A204.1 (cell line): ENCODE data around the gene PANK4.

Source experiments
- FAIRE-seq: peaks from 2 replicates; lab custom pipeline; 2012; peaks lifted over from hg19 to GRCh38; lab: Jason Lieb, UNC

PANK4 gene

DNA sequence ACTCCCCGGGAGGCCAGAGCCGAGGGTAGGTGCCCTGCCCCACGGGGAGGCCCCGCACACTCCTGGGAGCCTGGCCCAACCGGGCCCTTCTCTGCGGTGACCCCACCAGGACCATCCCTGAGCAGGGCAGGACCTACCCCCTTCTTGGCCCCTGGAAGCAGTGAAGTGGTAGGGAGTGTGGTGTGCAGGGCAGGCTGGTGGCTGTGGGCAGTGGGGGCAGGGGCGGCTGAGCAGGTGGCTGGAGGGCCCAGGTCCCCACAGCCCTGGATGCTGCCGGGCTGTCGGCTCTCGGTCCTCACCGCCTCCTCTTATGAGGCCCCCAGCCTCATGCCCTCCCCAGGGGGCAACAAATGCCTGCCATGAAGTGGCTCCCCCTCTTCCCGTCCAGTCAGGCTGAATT is 30.9 kb downstream of the PANK4 start:
- no peak for FAIRE-seq

DNA sequence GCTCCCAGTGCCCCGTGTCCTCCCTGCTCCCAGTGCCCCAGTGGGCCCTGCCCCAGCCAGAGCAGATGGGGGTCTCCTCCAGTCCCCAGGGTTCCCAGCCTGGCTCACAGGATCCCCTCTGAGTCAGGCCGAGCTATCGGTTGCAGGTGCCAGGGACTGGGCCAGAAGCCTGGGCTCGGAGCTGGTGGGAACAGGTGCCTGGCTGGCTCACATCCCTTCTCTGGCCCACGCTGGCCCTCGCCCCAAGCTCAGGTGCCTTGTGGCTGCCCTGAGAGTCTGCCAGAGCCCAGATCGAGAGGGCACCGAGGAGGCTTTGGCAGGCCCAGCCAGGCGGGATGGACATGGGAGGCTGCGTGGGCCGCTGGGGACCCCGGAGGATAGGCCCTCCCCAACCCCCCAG is 31.4 kb downstream of the PANK4 start:
- no peak for FAIRE-seq

DNA sequence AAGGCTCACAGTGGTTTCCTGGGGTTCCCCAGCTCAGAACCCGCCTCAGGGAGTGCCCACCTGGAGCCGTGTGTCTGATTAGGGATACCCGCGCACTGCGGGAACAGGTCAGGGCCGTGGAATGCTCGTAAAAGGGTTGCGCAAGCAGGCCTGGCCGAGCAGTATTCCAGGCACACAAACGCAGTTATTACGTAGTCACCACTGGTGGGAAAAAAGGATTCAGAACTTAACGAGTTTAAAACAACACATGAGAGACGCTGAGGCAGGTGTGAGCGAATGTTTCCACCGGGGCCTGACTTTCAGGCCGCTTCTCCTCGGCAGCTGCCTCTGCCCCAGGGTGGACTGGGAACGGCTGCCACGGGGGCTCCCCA is 32.1 kb downstream of the PANK4 start:
- FAIRE-seq = no peak

DNA sequence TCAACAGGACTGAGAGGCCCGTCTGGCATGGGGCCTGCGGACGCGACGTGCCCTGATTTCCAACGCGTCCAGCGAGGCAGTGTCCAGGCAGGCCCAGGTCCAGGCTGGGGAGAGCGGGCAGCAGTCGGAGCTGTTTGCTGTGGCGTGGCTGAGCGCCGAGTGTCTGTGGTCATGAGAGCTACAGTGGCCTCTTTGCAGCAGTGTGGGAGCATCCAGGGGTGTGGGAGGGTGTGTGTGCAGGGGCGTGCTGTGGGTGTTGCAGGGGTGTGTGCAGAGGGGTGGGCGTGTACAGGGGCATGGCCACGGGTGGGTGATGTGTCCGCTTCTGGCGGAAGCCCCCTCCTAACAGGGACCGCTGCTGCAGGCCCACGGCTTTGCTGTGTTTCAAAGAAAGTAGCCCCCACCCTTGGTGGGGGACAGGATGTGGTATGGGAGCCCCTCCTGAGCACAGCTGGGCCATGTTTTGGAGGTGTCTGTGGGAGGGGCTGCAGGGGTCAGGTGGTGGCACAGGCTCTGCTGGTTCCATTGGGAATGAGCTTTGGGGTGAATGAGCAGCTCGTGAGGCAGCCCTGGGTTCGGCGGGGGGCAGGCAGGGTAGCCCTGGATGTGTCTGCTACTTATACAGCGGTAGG is 32.6 kb downstream of the PANK4 start:
- no peak for FAIRE-seq

DNA sequence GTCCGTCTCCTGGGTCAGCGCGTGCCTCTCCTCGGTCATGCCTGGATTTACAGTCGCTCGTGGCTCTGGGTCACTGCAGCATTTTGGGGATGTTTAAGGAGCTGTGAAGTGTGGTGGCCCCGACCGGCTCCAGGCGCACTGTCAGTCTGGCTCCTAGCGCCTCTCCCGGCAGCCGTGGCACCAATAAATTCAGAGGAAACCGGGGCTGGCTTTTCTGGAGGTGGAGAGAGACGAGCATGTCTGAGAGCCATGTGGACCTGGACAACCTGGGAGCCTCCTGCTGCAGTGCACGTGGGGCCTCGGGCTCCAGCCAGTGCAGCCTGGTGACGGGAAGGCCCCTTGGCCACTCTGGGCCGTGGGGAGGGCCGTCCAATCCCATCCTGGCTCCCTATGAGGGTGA is 33.2 kb downstream of the PANK4 start:
- no peak for FAIRE-seq

DNA sequence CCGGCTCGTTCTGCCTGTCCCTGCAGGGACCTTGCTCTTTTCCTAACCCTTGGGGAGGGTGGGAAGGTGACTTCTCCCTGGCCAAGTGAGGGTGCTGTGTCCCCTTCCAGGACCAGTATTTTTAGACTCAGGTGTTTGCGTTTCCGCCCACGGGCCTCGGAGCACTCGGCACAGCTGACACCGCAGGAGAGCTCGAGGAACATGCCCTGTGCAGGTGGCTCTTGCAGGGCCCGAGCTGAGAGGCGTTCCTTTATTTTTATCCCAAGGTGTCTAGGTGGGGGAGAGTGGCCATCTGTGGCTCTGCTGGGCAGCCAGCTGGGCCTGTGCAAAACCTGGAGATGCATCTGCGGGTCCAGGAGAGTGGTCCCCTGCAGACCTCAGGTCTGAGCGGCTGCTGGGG is 34.3 kb downstream of the PANK4 start:
- FAIRE-seq = no peak

DNA sequence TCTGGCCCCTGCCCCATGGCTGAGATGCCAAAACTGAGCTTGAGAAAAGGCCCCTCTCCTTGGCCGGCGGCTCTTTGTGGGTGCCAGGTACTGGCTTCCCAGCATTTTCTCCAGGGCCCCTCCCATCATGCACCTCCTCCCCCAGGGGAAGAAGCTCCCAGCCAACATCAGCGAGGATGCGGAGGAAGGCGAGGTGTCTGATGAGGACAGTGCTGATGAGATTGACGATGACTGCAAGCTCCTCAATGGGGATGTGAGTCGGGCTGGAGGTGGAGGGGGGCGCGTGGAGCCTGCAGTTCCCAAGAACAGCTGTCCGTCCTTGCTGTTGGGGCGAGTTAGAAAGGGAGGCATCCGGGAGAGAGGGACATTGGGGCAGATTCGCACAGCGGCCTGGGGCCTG is 36.8 kb downstream of the PANK4 start:
- FAIRE-seq = no peak

DNA sequence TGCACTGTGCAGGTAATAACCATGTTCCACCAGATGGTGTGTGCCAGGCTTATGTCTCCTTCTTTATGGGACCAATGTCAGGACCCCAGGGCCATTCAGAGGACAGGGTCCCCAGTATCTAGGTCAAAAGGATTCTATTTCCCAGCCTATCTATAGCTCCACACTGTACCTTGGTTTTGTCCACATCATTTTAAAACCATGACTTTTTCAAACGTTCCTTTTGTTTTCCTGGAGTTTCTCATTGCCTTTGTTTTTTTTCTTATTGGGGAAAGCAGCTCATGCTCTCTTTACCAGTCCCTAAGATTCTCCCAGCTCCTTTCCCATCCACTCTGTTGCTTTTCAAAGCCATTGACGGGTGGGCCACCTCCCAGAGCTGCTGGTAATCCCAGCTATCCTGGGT is 37.7 kb downstream of the PANK4 start:
- no peak for FAIRE-seq

DNA sequence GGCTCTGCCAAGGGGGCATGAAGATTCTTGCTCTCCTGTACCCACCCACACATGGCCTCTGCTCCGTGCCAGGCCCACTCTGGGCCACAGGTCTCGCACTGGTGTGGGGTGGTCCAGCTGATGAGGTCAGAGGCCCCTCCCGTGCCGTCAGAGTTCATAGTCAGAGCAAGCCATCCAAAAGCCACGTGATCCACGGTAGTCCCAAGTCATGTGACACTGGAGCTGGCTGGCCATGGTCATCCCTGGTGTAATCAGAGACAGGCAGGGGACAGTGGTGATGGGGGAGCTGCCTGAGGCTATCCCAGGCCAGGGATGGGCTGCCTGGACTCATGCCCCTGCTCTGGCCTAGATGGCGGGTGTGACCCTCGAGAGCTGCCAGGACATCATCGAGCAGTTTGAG is 39.8 kb downstream of the PANK4 start:
- FAIRE-seq = no peak

DNA sequence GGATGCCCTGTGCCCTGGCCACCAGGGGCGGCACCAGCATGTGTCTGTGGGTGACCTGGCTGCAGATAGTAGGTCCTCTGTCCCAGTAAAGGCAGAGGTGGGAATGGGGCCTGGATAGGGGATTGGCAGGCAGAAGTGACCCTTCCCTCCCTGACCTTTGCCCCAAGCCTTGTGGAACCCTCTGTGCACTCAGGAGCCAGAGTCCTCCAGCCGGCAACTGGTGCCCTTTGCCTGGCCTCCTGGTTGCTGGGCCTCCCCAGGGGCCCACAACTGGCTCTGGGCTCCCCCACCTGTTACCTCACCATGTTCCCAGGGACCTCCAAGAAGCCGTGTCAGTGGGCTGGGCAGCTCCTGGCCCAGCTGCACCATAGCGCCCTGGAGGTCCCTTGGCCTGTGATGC is 40.4 kb downstream of the PANK4 start:
- no peak for FAIRE-seq

DNA sequence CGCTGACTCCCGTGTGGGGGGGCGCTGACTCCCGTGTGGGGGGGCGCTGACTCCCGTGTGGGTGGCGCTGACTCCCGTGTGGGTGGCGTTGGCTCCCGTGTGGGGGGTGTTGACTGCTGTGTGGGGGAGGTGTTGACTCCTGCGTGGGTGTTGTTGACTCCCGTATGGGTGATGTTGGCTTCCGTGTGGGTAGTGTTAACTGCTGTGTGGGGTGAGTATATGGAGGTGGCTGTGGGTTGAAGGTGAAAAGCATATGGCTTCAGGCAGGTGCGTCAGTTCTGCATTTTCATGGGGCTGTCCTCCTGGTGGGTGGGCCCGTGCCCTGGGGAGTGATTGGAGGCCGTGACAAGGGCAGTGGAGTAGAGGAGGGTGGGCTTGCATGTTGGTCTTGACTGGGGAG is 42.4 kb downstream of the PANK4 start:
- no peak for FAIRE-seq

DNA sequence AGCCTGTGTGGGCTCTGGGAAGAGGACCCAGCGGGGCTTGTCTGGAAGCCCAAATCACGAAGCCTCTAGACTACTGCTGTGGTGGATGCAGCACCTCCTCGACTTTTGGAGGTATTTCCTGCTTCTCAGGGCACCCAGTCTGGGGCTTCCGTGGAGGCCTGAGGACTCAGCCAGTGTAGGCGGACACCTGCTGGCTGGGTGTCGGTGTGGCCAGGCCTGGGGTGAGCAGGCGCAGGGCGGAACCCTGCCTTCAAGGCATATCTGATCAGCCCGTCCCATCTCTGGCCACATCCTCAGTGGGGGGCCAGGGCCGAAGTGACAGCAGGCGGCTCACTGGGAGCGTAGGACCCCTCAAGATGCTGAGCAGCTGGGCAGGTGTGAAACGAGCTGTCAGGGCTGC is 43.4 kb downstream of the PANK4 start:
- no peak for FAIRE-seq

DNA sequence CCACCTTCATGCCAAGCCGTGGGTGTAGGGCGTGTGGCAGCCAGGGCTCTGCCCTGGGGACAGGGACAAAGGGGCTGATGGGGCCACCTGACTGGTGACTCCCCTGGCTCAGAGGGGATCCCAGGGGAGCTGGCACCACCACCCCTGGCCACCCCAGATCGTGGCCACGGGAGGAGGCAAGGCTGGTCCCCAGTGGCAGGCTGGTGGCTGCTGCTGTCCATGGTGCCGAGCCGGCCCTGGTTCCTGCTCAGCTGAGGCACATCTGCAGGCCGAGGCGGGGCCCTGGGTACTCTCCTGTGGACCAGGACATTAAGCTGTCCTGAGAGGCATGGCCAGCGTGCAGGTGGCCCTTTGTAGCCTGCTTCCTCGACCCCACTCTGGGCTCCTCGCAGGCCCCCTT is 43.8 kb downstream of the PANK4 start:
- FAIRE-seq = no peak

DNA sequence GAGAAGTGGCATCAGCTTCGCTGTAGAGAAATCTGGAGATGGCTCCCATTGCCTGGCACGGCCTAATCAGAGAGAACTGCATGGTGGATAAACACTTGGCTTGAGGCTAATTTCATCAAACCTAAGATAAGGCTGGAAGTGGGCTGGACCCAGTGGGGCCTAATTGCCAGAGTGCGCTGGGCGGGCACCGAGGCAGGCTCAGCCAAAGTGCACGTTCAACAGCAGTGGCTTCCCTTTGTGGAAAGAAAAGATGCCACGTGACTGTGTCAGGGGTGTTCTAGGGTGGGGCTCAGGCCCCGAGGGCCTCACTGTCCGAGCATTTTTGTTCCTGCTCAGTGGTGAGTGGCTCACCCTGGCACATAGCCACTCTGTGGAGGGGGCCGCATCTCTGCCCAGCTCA is 44.5 kb downstream of the PANK4 start:
- no peak for FAIRE-seq

DNA sequence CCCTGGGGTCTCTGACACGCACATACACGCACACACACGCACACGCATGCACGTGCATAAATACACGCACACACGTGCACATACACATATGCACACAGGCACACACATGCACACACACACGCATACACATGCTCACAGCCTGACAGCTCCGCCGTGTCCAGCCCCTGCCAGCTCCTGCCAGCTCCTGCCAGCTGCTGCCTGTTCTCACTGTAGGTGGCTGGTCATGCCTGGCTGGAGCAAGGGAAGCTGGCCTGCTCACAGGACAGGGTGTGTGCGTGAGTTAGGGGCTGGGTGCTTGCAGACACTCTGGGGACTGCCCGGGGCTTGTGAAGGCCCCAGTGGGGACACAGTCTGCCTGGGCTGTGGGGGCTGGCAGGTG is 45.4 kb downstream of the PANK4 start:
- no peak for FAIRE-seq

DNA sequence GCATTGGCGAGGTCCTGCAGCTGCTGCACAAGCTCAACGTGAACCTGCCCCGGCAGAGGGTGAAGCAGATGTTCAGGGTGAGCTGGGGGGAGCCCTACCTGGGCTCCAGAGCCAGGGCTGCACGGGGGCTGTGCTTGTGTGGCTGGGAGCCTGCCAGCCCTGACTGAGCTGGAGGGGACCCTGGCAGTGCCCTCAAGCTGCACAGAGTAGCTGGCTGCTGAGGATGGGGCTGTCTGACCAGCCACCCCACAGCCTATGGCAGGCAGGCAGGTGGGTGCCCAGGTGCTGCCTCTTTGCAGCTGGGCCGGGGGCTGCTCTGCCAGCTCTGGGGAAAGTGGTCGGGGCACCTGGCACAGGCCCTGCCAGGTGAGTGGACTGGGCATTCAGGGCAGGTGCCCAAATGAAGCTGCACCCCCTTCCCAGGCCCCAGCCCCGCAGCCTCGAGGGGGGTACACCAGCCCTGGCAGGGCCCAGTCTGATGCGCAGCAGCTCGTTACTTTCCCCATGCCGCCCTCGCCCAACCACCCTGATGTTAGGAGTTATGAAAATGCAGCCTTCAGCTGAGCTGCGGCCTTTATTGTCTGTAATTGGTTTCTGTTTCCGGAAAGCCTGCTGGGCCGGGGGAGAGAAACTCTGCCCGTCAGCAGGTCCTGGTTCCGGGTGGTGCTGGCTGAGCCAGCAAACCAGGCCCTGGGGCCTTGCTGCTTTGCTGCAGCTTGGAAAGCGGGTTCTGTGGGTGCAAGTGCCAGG is 46.0 kb downstream of the PANK4 start:
- no peak for FAIRE-seq

DNA sequence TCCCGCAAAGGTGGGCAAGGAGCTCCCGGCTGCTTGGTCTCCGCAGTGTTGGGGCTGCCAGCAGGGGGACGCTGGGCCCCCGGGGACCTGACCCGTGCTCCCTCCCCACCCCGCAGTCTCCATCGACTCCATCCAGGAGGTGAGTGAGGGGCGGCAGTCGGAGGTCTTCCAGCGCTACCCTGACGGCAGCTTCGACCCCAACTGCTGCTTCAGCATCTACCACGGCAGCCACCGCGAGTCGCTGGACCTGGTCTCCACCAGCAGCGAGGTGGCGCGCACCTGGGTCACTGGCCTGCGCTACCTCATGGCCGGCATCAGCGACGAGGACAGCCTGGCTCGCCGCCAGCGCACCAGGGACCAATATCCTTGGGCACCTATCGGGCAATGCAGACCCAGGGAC is 46.8 kb downstream of the PANK4 start:
- FAIRE-seq = no peak

DNA sequence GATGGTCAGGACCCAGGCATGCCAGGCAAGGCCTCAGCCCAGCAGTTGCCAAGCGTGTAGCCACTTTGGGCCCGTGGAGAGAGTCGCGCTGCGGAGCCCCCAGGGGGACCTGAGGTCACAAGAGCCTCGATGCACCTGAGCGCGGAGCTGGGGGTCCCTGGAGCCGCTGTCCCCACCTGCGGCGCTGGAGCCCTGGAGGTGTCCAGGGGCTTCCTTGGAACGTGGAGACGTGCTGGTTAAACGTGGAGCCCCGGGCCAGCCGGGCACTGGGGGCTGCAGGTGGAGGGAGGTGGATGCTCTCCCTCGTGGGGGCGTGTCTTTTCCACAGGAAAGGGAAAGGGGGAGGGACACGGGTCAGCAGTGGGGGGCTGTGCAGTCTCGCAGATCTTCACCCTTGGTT is 47.2 kb downstream of the PANK4 start:
- no peak for FAIRE-seq

DNA sequence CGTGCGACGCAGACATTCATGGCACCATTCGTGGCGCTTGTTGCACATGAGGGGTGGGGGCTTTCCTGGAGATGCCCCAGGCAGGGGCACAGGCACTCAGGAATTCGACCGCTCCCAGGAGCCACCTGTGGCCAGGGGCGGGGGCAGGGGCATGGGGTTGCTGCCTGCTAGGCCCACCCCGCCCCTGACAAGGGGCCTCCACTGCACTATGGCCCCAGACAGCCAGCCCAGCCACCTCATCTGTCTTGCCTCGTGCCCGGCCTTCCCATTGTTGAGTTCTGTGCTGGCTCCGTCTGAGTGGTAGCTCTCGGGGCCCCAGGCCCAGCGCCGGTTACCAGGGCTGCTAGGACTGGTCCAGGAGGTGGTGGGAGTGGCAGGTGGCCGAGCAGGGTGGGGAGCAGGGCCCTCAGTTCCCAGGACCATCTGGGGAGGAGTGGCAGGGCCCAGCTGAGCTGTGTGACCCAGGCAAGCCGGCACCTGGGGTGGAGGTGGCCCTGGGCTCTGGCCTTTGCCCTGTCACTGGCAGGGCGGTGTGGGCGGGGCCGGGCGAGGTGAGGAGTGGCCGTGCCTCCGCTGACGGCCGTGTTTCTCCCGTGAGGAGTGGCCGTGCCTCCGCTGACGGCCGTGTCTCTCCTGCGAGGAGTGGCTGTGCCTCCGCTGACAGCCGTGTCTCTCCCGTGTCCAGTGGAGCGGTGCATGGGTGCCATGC is 48.5 kb downstream of the PANK4 start:
- no peak for FAIRE-seq

DNA sequence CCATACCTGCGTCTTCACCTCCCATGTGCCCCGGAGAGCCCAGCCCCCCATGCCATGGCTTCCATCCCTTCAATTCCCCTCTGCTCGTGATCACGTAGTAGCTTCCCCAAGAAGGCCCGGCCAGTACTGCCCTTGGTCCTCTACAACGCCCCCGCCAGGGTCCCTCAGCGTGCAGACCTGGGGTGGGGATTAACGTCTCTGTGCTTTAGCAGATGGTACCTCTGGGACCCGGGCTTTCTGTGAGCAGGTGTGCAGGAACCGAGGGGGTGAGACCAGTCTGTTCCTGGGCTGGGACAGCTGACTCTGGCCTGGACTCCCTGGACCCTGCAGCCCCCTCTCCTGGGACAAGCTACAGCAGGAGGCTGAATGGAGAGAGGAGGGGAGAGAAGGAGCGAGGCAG is 49.1 kb downstream of the PANK4 start:
- no peak for FAIRE-seq

DNA sequence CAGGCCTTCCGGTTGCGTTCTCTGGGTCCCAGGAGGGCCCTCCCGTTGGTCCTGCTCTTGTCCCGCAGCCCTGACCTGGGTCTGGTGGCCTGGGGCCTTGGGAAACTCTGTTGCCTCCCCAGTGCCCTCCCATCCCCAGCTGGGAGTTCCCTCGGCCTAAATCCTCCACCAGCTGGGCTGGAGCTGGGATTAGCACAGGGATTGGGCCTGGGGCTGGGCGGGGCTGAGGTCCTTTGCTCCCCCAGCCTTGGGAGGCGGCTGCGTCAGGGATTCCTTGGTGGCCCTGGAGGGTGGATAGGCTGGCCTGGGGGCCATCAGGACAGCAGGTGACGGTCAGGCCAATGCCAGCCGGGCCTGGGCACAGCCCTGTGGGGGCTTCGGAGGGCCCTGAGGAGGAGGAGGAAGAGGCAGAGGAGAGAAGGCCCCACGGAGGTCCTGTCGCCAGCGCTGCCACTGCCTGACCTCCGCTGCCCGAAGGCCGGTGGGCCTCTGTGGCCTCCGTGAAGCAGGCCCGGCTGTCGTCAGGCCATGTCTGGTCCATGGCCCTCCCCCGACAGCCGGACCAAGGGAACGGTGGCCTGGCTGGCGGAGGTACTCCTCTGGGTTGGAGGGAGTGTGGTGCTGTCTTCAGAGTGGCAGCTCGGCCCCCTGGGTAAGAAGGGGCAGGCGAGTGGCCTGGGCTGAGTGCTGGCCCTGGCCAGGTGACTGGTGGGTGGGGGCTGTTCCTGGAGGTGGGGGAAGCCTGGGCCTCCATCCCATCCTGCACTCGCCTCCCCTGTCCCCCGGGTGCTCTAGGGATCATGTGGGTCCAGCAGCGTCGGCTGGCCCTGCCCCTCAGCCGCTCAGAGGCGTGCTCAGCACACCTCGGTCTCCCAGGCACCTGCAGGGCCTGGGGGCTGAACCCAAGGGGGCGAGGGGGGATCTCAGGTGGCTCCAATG is 50.1 kb downstream of the PANK4 start, which contains the start of gene PLCH2:
Gene PLCH2 (plus strand): TSS at position 229 of the 939 bp plus-strand sequence. CDS start 300 bp downstream, at position 529.
- FAIRE-seq = no peak

DNA sequence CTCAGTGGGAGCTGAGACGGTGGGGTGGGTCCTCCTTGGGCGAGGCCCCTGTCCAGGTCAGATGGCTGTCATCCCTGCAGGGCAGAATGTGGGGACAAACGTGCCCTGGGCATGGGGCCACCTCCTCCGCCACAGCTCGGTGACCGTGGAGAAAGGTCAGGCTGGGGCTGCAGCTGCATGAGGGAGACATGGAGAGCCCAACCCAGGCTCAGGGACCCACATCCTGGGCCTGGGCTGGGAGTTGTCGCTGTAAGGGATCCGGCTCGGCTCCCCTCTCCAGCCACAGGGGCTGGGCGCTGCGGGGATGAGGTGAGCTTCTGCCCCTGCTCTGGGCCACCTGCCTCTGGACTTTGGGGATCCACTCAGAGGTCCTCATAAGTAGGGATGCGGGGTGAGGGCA is 50.8 kb downstream of the PANK4 start:
- FAIRE-seq = no peak

DNA sequence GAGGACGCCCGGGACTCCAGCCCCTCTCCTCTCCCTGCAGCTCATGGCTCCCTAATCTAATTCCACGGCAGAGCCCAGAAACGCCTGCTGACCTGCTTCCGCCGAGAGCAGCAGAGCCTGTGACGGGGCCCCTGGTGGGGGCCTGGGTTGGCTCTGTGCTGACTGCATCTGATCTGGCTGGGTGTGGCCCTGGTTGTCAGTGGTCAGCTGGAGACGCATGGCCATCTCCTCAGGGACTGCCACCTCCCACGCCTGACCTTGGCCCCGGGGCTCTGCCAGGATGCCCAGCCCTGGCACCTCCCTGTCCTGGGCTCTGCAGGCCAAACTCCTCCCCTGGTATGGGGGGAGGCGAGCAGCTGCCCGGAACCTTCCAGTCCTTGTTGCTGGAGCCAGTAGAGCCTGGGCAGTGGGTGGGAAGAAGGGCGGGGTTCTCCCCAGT is 51.4 kb downstream of the PANK4 start:
- no peak for FAIRE-seq
